ENCODE data around the gene CCDC197.

DNA sequence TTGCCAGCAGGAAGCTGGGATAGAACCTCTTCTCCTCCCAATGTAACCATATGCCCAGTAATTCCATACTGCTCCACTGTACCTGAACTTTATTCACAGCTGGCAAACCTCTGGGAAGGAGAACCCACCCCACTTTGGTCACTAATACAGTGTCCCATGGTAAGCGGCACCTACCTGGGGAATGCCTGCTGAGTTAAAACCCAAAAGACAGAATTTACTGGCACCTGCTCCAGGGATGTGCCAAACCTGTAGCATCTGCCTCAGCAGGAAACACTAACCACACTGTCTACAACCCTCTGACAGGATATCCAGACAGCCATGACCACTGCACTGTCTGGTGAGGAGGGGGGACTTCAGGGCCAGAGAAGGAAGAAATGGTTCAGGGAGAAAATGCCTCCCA, 57.3 kb downstream of the CCDC197 start:
- TF ChIP-seq, protein P1, sequence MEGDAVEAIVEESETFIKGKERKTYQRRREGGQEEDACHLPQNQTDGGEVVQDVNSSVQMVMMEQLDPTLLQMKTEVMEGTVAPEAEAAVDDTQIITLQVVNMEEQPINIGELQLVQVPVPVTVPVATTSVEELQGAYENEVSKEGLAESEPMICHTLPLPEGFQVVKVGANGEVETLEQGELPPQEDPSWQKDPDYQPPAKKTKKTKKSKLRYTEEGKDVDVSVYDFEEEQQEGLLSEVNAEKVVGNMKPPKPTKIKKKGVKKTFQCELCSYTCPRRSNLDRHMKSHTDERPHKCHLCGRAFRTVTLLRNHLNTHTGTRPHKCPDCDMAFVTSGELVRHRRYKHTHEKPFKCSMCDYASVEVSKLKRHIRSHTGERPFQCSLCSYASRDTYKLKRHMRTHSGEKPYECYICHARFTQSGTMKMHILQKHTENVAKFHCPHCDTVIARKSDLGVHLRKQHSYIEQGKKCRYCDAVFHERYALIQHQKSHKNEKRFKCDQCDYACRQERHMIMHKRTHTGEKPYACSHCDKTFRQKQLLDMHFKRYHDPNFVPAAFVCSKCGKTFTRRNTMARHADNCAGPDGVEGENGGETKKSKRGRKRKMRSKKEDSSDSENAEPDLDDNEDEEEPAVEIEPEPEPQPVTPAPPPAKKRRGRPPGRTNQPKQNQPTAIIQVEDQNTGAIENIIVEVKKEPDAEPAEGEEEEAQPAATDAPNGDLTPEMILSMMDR (conservative IDR thresholded peaks at IDR 0.05): no peak
- no peak for TF ChIP-seq EZH2 (IDR thresholded peaks at IDR 0.05; ENCODE audit: low read depth)
